ENCODE measurements around the gene CHSY1.
"Not testable (repeated sequence)": the region's sequence is repeated elsewhere in the genome, so short reads cannot be mapped to it uniquely, and the experiment has no call there.

Gene CHSY1

GRCh38 chr15:101125881-101126428 is 125.9 kb downstream of the CHSY1 start:
- in situ Hi-C loops (cut with MboI; ENCODE audit: low sequenced_read_pairs), result not testable (repeated sequence)

All from hTERT RPE-1 (cell line).